ENCODE data around the gene PRKCB. TPM values are rescaled to one million over a fixed set of nuclear protein-coding genes. Genes with fewer than 3 reads are reported as not detected.

PRKCB gene
- total RNA-seq, 4 donors from 2014 or later, result 2.0 to 8.6 (median 4.0) TPM

DNA sequence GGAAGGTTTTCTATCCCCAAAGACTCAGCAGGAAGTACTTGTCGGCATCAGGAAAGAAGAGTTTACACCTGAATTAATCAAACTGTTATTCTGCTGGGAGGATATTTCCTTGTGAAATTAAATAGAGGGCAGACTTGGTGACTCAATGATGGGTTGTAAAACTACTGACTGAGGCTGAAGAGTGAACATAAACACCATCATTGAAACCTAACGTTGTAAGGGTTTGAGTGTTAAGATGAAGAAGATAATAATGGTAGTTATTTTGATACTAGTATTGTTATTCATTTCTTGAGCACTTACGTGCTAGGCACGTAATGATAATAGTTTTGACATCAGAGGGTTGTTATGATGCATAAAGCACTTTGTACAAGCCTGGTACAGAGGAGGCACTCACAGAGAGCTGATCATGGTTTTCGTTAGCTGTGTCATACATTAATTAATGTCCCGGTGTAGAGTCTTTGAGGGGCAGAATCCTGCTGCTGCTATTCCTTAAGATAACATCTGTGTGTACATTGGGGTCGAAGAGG, 356.2 kb downstream of the PRKCB start:
- Histone ChIP-seq H3K4me3 (replicated peaks in 1 of 3) (no peak overlapping the region), H3K9me3 (no peaks in the 10 kb centered on the region), H3K4me1 (no peaks in the 10 kb centered on the region), H3K36me3 (no peaks in the 10 kb centered on the region), H3K27me3 (no peaks in the 10 kb centered on the region), H3K27ac (no peak overlapping the region)
- TF ChIP-seq POLR2A (IDR thresholded peaks at IDR 0.05), result no peak
- TF ChIP-seq, protein P1, sequence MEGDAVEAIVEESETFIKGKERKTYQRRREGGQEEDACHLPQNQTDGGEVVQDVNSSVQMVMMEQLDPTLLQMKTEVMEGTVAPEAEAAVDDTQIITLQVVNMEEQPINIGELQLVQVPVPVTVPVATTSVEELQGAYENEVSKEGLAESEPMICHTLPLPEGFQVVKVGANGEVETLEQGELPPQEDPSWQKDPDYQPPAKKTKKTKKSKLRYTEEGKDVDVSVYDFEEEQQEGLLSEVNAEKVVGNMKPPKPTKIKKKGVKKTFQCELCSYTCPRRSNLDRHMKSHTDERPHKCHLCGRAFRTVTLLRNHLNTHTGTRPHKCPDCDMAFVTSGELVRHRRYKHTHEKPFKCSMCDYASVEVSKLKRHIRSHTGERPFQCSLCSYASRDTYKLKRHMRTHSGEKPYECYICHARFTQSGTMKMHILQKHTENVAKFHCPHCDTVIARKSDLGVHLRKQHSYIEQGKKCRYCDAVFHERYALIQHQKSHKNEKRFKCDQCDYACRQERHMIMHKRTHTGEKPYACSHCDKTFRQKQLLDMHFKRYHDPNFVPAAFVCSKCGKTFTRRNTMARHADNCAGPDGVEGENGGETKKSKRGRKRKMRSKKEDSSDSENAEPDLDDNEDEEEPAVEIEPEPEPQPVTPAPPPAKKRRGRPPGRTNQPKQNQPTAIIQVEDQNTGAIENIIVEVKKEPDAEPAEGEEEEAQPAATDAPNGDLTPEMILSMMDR (IDR thresholded peaks at IDR 0.05), result no peak
- WGBS, 2 donors, result 70 to 74% methylated on average over 7 of the region's 7 CpGs
- intact Hi-C loops (cut with DNase I), result no loop called here
- DNase-seq, result no peak

DNA sequence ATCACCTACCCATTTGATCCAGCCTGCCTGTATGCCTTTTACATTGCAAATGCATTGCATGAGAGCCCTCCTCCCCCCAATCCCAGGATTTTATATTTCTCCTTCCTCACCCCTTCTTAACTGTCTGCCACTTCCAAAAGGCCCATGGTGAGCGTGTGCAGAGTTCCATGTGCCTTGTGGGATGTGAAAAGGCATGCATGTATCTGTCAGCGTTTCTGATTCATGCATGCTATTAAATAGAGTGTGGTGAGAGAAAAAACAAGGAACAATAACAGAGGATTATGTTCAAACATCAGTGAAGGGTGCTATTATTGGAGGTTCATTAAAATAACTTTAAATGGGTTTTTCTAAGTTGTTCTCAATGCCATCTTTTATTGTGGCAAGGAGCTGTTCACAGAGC, 359.4 kb downstream of the PRKCB start:
- TF ChIP-seq, protein P1 (IDR thresholded peaks at IDR 0.05), result no peak
- TF ChIP-seq POLR2A (IDR thresholded peaks at IDR 0.05), result no peak
- H3K27me3 ChIP-seq, result no peaks in the 10 kb centered on the region
- DNase-seq, result no peak
- no peaks in the 10 kb centered on the region for H3K4me1 ChIP-seq
- H3K36me3 ChIP-seq, result no peaks in the 10 kb centered on the region
- no peaks in the 10 kb centered on the region for H3K9me3 ChIP-seq
- intact Hi-C loops (cut with DNase I), result no loop called here
- 75% methylated on average over 2 of the region's 2 CpGs for whole genome bisulfite sequencing, 2 donors
- no peak overlapping the region for H3K4me3 ChIP-seq (replicated peaks in 1 of 3)
- H3K27ac ChIP-seq, result no peak overlapping the region

DNA sequence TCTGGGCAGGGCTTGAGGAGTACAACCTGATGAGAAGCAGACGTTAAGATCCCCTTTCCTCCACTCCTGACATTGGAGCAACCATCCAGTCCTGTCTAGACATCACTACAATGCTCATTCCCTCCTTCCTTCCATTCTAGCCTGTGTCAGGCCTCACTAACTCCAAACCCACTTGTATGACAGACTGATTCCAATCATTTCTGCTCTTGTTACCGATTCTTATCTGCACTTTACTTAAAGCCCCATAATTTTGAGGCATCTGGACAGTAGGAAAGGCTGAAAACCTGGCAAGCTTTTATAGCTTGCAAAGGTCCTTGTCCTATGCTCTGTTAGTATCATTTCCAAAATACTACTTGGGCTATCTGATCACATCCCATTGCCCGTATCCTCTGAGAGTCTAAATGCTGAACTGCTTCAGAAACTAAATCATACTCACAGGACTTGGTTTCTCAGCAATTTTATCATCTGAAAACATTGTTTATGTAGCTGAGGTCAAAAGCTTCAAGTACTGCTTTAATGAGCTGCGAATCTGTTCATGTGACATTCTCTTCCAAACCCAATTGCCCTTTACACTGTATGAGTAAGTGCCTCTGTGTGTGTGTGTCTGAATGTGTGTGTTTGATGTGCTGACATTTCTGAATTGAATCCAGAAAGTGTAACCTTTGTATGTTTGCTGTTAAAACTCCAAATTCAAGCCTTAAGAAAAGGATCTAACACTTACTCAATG, 363.2 kb downstream of the PRKCB start:
- H3K27ac ChIP-seq, result no peak overlapping the region
- H3K36me3 ChIP-seq, result no peaks in the 10 kb centered on the region
- H3K4me1 ChIP-seq, result no peaks in the 10 kb centered on the region
- no peaks in the 10 kb centered on the region for H3K27me3 ChIP-seq
- TF ChIP-seq, protein P1 (IDR thresholded peaks at IDR 0.05), result no peak
- no peak for TF ChIP-seq POLR2A (IDR thresholded peaks at IDR 0.05)
- 29 to 54% methylated on average over 4 of the region's 4 CpGs for WGBS, 2 donors
- no peak overlapping the region for H3K4me3 ChIP-seq (replicated peaks in 1 of 3)
- no peak for DNase-seq
- no peaks in the 10 kb centered on the region for H3K9me3 ChIP-seq
- intact Hi-C loops (cut with DNase I), result no loop called here

DNA sequence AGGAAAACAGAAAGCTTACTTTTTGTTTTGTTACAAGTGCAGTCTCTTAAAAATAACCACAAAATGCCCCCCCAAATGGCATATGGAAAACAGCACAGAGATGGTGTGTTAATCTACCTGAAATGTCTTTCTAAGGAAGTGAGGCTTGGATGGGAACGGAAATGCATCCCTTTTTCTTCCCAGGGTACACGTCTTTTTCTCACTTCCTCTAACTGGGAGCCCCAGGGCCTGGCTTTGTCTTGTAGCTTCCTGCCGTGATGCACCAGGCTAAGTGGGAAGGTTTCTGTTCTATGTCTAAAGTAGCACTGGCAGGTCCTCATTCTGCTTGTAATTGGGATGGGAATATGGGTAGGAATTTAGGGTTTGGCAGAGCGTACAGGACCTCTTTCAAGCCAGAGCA, 367.9 kb downstream of the PRKCB start:
- Histone ChIP-seq H3K9me3 (no peaks in the 10 kb centered on the region), H3K27me3 (no peaks in the 10 kb centered on the region), H3K4me1 (no peaks in the 10 kb centered on the region), H3K27ac (no peak overlapping the region), H3K4me3 (replicated peaks in 1 of 3) (no peak overlapping the region), H3K36me3 (no peaks in the 10 kb centered on the region)
- 62 to 78% methylated on average over 4 of the region's 4 CpGs for WGBS, 2 donors
- intact Hi-C loops (cut with DNase I), result no loop called here
- TF ChIP-seq, protein P1 (IDR thresholded peaks at IDR 0.05), result no peak
- TF ChIP-seq POLR2A (IDR thresholded peaks at IDR 0.05), result no peak
- DNase-seq, result no peak

- Histone ChIP-seq H3K9me3 (no peaks in the 10 kb centered on the region), H3K4me1 (no peaks in the 10 kb centered on the region), H3K4me3 (replicated peaks in 1 of 3) (no peak overlapping the region), H3K27me3 (no peaks in the 10 kb centered on the region), H3K36me3 (no peaks in the 10 kb centered on the region), H3K27ac (no peak overlapping the region)
- no peak for DNase-seq
- 83 to 91% methylated on average over 2 of the region's 2 CpGs for WGBS, 2 donors
- intact Hi-C loops (cut with DNase I), result no loop called here
- TF ChIP-seq POLR2A (IDR thresholded peaks at IDR 0.05), result no peak
- TF ChIP-seq, protein P1 (IDR thresholded peaks at IDR 0.05), result no peak
Measured at GRCh38 chr16:24204150-24204665, 368.4 kb downstream of the PRKCB start.

Measured in thyroid gland (tissue), 4 donors.